GM19351 (cell line): Measurements from ENCODE around the gene MYCL.

Source experiments
- ATAC-seq: cut with Tn5 transposase; IDR thresholded peaks from one replicate; pipeline ENCODE4 v1.9.1; 2021; ENCODE audit warnings: mild to moderate bottlenecking, moderate library complexity; ENCODE audit not compliant: unreplicated experiment

Gene MYCL

GRCh38 chr1:39857126-39857878 is 44.4 kb downstream of the MYCL start:
- no peak for ATAC-seq

GRCh38 chr1:39854738-39855137 is 47.0 kb downstream of the MYCL start:
- no peak for ATAC-seq

- ATAC-seq, result no peak
These were observed 47.4 kb downstream of the MYCL start for GRCh38 chr1:39854314-39854713.

- no peak for ATAC-seq
These were observed 48.8 kb downstream of the MYCL start for GRCh38 chr1:39852876-39853275.

GRCh38 chr1:39852214-39852791 is 49.4 kb downstream of the MYCL start:
- ATAC-seq, result no peak

- ATAC-seq, result no peak
These were observed 51.0 kb downstream of the MYCL start for GRCh38 chr1:39850606-39851216.

- no peak for ATAC-seq
These were observed 52.5 kb downstream of the MYCL start for GRCh38 chr1:39849203-39849602.

- no peak for ATAC-seq
These were observed 53.8 kb downstream of the MYCL start for GRCh38 chr1:39847940-39848339.

- ATAC-seq, result no peak
These were observed 54.9 kb downstream of the MYCL start for GRCh38 chr1:39846796-39847195.

- peak; percentile 72 for ATAC-seq
These were observed 55.8 kb downstream of the MYCL start for GRCh38 chr1:39845569-39846566.
